GOT3 (cell line): ENCODE measurements around the gene IFITM10.
"Not testable (repeated sequence)": the region's sequence is repeated elsewhere in the genome, so short reads cannot be mapped to it uniquely, and the experiment has no call there.

Experiments used
- DNase-seq: peaks from one replicate; lab custom pipeline; 2025; ENCODE audit warnings: mixed read lengths; lab: John Stamatoyannopoulos, UW

IFITM10 gene

GRCh38 chr11:1690167-1691025, 60.0 kb downstream of the IFITM10 start:
- no peak for DNase-seq

GRCh38 chr11:1689250-1690166, 60.9 kb downstream of the IFITM10 start:
- DNase-seq: not testable (repeated sequence)

- not testable (repeated sequence) for DNase-seq
Observed at GRCh38 chr11:1688336-1688947, 62.0 kb downstream of the IFITM10 start.

GRCh38 chr11:1686220-1686619, 64.2 kb downstream of the IFITM10 start:
- DNase-seq: not testable (repeated sequence)

- DNase-seq: not testable (repeated sequence)
Observed at GRCh38 chr11:1684886-1685874, 65.2 kb downstream of the IFITM10 start.

- not testable (repeated sequence) for DNase-seq
Observed at GRCh38 chr11:1683904-1684572, 66.4 kb downstream of the IFITM10 start.

- not testable (repeated sequence) for DNase-seq
Observed at GRCh38 chr11:1683216-1683615, 67.2 kb downstream of the IFITM10 start.
